HTERT RPE-1 (cell line): ENCODE measurements around the gene ADSL.

ENCODE experiments used
- in situ Hi-C: fragments of 300-500 bp; cut with MboI; formaldehyde crosslinking; loops from 4 replicates; pipeline ENCODE4 v1.14.3; 2020; ENCODE audit warnings: low sequenced_read_pairs

The ADSL gene

GRCh38 chr22:40326905-40327735, 19.2 kb upstream of the ADSL start:
- in situ Hi-C loops: no loop called here

- in situ Hi-C loops: no loop called here
Measured at GRCh38 chr22:40328546-40329456, 17.5 kb upstream of the ADSL start.

- in situ Hi-C loops: no loop called here
Measured at GRCh38 chr22:40329466-40329865, 16.8 kb upstream of the ADSL start.

- in situ Hi-C loops: no loop called here
Measured at GRCh38 chr22:40330086-40330485, 16.2 kb upstream of the ADSL start.

GRCh38 chr22:40330615-40331014, 15.7 kb upstream of the ADSL start:
- in situ Hi-C loops: no loop called here

- in situ Hi-C loops: no loop called here
Measured at GRCh38 chr22:40331706-40332105, 14.6 kb upstream of the ADSL start.

GRCh38 chr22:40332319-40332781, 13.9 kb upstream of the ADSL start:
- in situ Hi-C loops: no loop called here

- in situ Hi-C loops: no loop called here
Measured at GRCh38 chr22:40334060-40334459, 12.2 kb upstream of the ADSL start.

- in situ Hi-C loops: no loop called here
Measured at GRCh38 chr22:40334899-40335298, 11.4 kb upstream of the ADSL start.

- in situ Hi-C loops: no loop called here
Measured at GRCh38 chr22:40335358-40335757, 10.9 kb upstream of the ADSL start.

- in situ Hi-C loops: no loop called here
Measured at GRCh38 chr22:40340044-40340443, 6.3 kb upstream of the ADSL start.

- in situ Hi-C loops: no loop called here
Measured at GRCh38 chr22:40341604-40342003, 4.7 kb upstream of the ADSL start.

- in situ Hi-C loops: no loop called here
Measured at GRCh38 chr22:40342521-40342920, 3.8 kb upstream of the ADSL start.

GRCh38 chr22:40345271-40345670, 1.0 kb upstream of the ADSL start:
- in situ Hi-C loops: no loop called here

GRCh38 chr22:40345815-40346184, 500 bp upstream of the ADSL start:
- in situ Hi-C loops: no loop called here

- in situ Hi-C loops: no loop called here
Measured at GRCh38 chr22:40347300-40347699, 1.0 kb downstream of the ADSL start.

- in situ Hi-C loops: no loop called here
Measured at GRCh38 chr22:40348025-40348658, 1.8 kb downstream of the ADSL start.

- in situ Hi-C loops: no loop called here
Measured at GRCh38 chr22:40352763-40353162, 6.5 kb downstream of the ADSL start.

- in situ Hi-C loops: no loop called here
Measured at GRCh38 chr22:40361100-40361499, 14.8 kb downstream of the ADSL start.

GRCh38 chr22:40363059-40363458, 16.8 kb downstream of the ADSL start:
- in situ Hi-C loops: no loop called here

- in situ Hi-C loops: no loop called here
Measured at GRCh38 chr22:40364431-40364830, 18.1 kb downstream of the ADSL start.
